Activated T-cell treated with anti-CD3 and anti-CD28 coated beads, Interleukin-2, amount 50 U/mL, for 72 hours (primary cell): ENCODE measurements around the gene VPS13A. TPM values are rescaled to one million over a fixed set of nuclear protein-coding genes. Genes with fewer than 3 reads are reported as not detected.
"Not testable (repeated sequence)": the region's sequence is repeated elsewhere in the genome, so short reads cannot be mapped to it uniquely, and the experiment has no call there.

ENCODE experiments used
- ATAC-seq, 2 donors: fragments of 150-1000 bp; cut with Tn5 transposase; replicated peaks in 1 of 2; 2 replicates each; pipeline ENCODE4 v1.10.0; 2021; ENCODE audit warnings: moderate library complexity in 2 of 2, mild to moderate bottlenecking in 1 of 2
- DNase-seq, 2 donors: peaks; one replicate each; pipeline ENCODE4 v3.0.0; 2021 to 2022; ENCODE audit warnings: mixed read lengths in 1 of 2
- H3K27ac Mint-ChIP-seq: one replicate; pipeline ENCODE4 v1.8.0; 2022; ENCODE audit warnings: mild to moderate bottlenecking, moderate library complexity, mixed read lengths
- H3K27me3 Mint-ChIP-seq: one replicate; pipeline ENCODE4 v1.8.0; 2022; ENCODE audit warnings: low read depth, mixed read lengths
- H3K36me3 Mint-ChIP-seq, 2 donors: one replicate each; pipeline ENCODE4 v1.8.0; 2022; ENCODE audit warnings: mixed read lengths in 2 of 2, mild to moderate bottlenecking in 1 of 2; ENCODE audit not compliant: insufficient read depth in 2 of 2
- H3K4me1 Mint-ChIP-seq: one replicate; pipeline ENCODE4 v1.8.0; 2022; ENCODE audit warnings: low read depth, mixed read lengths
- H3K4me3 Mint-ChIP-seq, 2 donors: one replicate each; pipeline ENCODE4 v1.8.0; 2022; ENCODE audit warnings: mild to moderate bottlenecking in 2 of 2, mixed read lengths in 2 of 2, moderate library complexity in 2 of 2
- H3K9me3 Mint-ChIP-seq, 2 donors: one replicate each; pipeline ENCODE4 v1.8.0; 2022; ENCODE audit warnings: mixed read lengths in 2 of 2
- total RNA-seq, 2 donors: library from RNA; stranded (reverse); gene quantifications; one replicate each; pipeline ENCODE4 v1.2.3, GENCODE V29; 2022

Gene VPS13A
- total RNA-seq, 2 donors from 2014 or later: 29.7 to 30.1 TPM

DNA sequence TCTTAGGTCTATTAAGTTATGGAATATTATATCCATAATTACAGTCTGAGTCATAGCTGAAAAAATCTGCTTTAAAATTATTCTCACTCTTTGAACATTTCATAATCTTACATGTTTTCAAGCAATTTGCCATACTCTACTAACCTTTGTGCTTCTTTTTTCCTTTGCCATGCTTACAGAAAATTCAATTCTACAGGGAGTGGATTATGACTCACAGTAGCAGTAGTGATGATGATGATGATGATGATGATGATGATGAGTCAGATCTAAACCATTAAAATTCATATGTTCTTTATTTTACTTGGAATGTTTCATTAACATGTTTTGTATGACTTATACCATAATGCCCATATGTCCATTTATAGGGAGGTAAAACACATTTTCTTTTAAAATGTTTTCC, 207.1 kb downstream of the VPS13A start:
- no peak for DNase-seq
- no peaks in the 10 kb centered on the region for H3K4me1 Mint-ChIP-seq
- no peak overlapping the region for H3K4me3 Mint-ChIP-seq
- H3K9me3 Mint-ChIP-seq: no peaks in the 10 kb centered on the region
- no peaks in the 10 kb centered on the region for H3K27me3 Mint-ChIP-seq
- no peak for ATAC-seq
- H3K27ac Mint-ChIP-seq: no peak overlapping the region
- H3K36me3 Mint-ChIP-seq: peaks cover 0 to 4% of the 10 kb centered on the region in 2 donors

- Mint-ChIP-seq H3K4me3 (no peak overlapping the region), H3K27me3 (no peaks in the 10 kb centered on the region), H3K4me1 (no peaks in the 10 kb centered on the region), H3K36me3 (peaks cover 0 to 6% of the 10 kb centered on the region in 2 donors), H3K27ac (no peak overlapping the region), H3K9me3 (no peaks in the 10 kb centered on the region)
- DNase-seq (no peak), ATAC-seq (no peak)
Measured at GRCh38 chr9:77386187-77386586, 208.9 kb downstream of the VPS13A start.

DNA sequence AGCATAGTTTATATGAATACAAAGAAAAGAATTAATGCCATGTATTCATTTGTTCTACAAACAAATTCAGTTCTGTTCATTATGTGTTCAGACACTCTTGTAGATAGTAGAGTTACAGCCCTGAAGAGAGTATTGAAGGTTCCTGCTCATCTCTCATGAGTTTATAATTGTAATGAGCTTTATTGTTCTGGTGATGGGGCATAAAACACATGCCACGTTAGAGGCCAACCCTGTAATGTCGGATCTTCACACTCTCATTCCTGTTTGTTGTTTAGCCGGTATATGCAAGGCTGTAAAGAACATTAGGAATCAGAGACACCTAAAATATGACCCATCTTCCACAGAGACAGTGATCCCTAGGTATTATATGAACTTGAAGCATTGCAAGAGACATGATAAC, 214.5 kb downstream of the VPS13A start:
- Mint-ChIP-seq H3K4me3 (no peak overlapping the region), H3K36me3 (peaks cover 0 to 2% of the 10 kb centered on the region in 2 donors), H3K27ac (no peak overlapping the region), H3K9me3 (no peaks in the 10 kb centered on the region), H3K27me3 (no peaks in the 10 kb centered on the region), H3K4me1 (no peaks in the 10 kb centered on the region)
- ATAC-seq (no peak), DNase-seq (no peak)

GRCh38 chr9:77392328-77392727, 215.0 kb downstream of the VPS13A start:
- DNase-seq: no peak
- Mint-ChIP-seq H3K36me3 (peaks cover 0 to 2% of the 10 kb centered on the region in 2 donors), H3K4me1 (no peaks in the 10 kb centered on the region), H3K27me3 (no peaks in the 10 kb centered on the region), H3K27ac (no peak overlapping the region), H3K9me3 (no peaks in the 10 kb centered on the region), H3K4me3 (no peak overlapping the region)
- ATAC-seq: no peak

DNA sequence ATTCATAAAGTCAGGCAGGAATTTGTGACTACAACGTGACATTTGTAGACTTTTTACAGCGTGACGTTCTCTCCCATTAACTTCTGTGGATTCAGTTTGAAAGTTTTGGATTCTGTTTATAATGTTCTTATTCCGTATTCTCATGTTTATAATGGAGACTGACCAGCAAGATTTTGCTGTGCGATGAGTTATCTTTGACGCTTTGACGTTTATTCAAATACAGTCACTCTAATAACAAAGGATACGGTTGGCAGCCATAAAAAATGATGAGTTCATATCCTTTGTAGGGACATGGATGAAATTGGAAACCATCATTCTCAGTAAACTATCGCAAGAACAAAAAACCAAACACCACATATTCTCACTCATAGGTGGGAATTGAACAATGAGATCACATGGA, 221.2 kb downstream of the VPS13A start:
- H3K27ac Mint-ChIP-seq, ATAC-seq, H3K27me3 Mint-ChIP-seq, H3K36me3 Mint-ChIP-seq, H3K4me3 Mint-ChIP-seq, DNase-seq, H3K4me1 Mint-ChIP-seq, H3K9me3 Mint-ChIP-seq: not testable (repeated sequence)

DNA sequence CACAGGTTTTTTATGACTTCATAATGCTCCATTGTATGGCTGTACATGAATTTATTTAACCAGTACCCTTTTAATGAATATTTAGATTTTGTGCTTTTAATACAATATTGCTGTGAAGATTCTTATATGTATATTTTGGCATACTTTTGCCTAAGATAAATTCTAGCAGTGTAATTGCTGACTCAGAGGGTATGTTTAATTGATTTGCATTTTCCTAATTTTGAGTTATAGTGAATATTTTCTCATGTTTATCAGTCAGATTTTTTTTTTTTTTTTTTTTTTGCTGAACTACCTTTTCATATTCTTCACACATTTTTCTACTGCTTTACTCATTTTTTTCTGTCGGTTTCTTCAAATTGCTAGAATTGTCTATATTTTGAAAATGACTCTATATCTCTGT, 222.6 kb downstream of the VPS13A start:
- no peaks in the 10 kb centered on the region for H3K36me3 Mint-ChIP-seq
- no peaks in the 10 kb centered on the region for H3K4me1 Mint-ChIP-seq
- no peaks in the 10 kb centered on the region for H3K27me3 Mint-ChIP-seq
- ATAC-seq (no peak), DNase-seq (no peak)
- no peak overlapping the region for H3K4me3 Mint-ChIP-seq
- no peak overlapping the region for H3K27ac Mint-ChIP-seq
- H3K9me3 Mint-ChIP-seq: no peaks in the 10 kb centered on the region

- Mint-ChIP-seq H3K4me1 (no peaks in the 10 kb centered on the region), H3K4me3 (no peak overlapping the region), H3K9me3 (no peaks in the 10 kb centered on the region), H3K27ac (no peak overlapping the region), H3K36me3 (peaks cover 5 to 9% of the 10 kb centered on the region in 2 donors), H3K27me3 (no peaks in the 10 kb centered on the region)
- DNase-seq: no peak
- no peak for ATAC-seq
Measured at GRCh38 chr9:77402286-77402685, 225.0 kb downstream of the VPS13A start.

GRCh38 chr9:77403239-77403638, 225.9 kb downstream of the VPS13A start:
- Mint-ChIP-seq H3K27ac (no peak overlapping the region), H3K9me3 (peaks cover 0 to 2% of the 10 kb centered on the region in 2 donors), H3K36me3 (peaks cover 9 to 14% of the 10 kb centered on the region in 2 donors), H3K4me3 (no peak overlapping the region), H3K4me1 (no peaks in the 10 kb centered on the region), H3K27me3 (no peaks in the 10 kb centered on the region)
- ATAC-seq (no peak), DNase-seq (no peak)

- peaks cover 11 to 22% of the 10 kb centered on the region in 2 donors for H3K36me3 Mint-ChIP-seq
- DNase-seq, H3K27ac Mint-ChIP-seq, H3K4me1 Mint-ChIP-seq, H3K27me3 Mint-ChIP-seq, H3K9me3 Mint-ChIP-seq, ATAC-seq, H3K4me3 Mint-ChIP-seq: not testable (repeated sequence)
Measured at GRCh38 chr9:77408521-77408920, 231.2 kb downstream of the VPS13A start.

GRCh38 chr9:77417566-77417965, 240.2 kb downstream of the VPS13A start:
- Mint-ChIP-seq H3K9me3 (no peaks in the 10 kb centered on the region), H3K4me3 (no peak overlapping the region), H3K27me3 (no peaks in the 10 kb centered on the region), H3K27ac (no peak overlapping the region), H3K4me1 (no peaks in the 10 kb centered on the region), H3K36me3 (peaks cover 0 to 1% of the 10 kb centered on the region in 2 donors)
- ATAC-seq (no peak), DNase-seq (no peak)

- no peaks in the 10 kb centered on the region for H3K27me3 Mint-ChIP-seq
- H3K27ac Mint-ChIP-seq: no peak overlapping the region
- no peak for ATAC-seq
- no peaks in the 10 kb centered on the region for H3K4me1 Mint-ChIP-seq
- no peak for DNase-seq
- H3K36me3 Mint-ChIP-seq: peaks cover 0 to 1% of the 10 kb centered on the region in 2 donors
- H3K9me3 Mint-ChIP-seq: no peaks in the 10 kb centered on the region
- no peak overlapping the region for H3K4me3 Mint-ChIP-seq
Measured at GRCh38 chr9:77418226-77418625, 240.9 kb downstream of the VPS13A start.

GRCh38 chr9:77420641-77421040, 243.3 kb downstream of the VPS13A start:
- H3K36me3 Mint-ChIP-seq: no peaks in the 10 kb centered on the region
- ATAC-seq: no peak

GRCh38 chr9:77421506-77422265, 244.4 kb downstream of the VPS13A start:
- Mint-ChIP-seq H3K36me3 (no peaks in the 10 kb centered on the region), H3K4me1 (no peaks in the 10 kb centered on the region), H3K27me3 (no peaks in the 10 kb centered on the region), H3K27ac (no peak overlapping the region), H3K4me3 (no peak overlapping the region), H3K9me3 (no peaks in the 10 kb centered on the region)
- DNase-seq (no peak), ATAC-seq (no peak)

More at GRCh38 chr9:77420641-77421040, 243.3 kb downstream of the VPS13A start:
- no peak for DNase-seq
- Mint-ChIP-seq H3K27ac (no peak overlapping the region), H3K4me3 (no peak overlapping the region), H3K4me1 (no peaks in the 10 kb centered on the region), H3K27me3 (no peaks in the 10 kb centered on the region), H3K9me3 (no peaks in the 10 kb centered on the region)

GRCh38 chr9:77422969-77423368, 245.6 kb downstream of the VPS13A start:
- no peaks in the 10 kb centered on the region for H3K4me1 Mint-ChIP-seq
- DNase-seq (no peak), ATAC-seq (no peak)

More at GRCh38 chr9:77422969-77423368, 245.6 kb downstream of the VPS13A start:
- Mint-ChIP-seq H3K27ac (no peak overlapping the region), H3K9me3 (no peaks in the 10 kb centered on the region), H3K36me3 (no peaks in the 10 kb centered on the region), H3K4me3 (no peak overlapping the region), H3K27me3 (no peaks in the 10 kb centered on the region)
